ENCODE data around the gene OSBP2. TPM values are rescaled to one million over a fixed set of nuclear protein-coding genes. Genes with fewer than 3 reads are reported as not detected.

The OSBP2 gene
- total RNA-seq, 1 donor from 2014 or later = 15.8 TPM

- Mint-ChIP-seq H3K4me3 (no peak overlapping the region), H3K27me3 (ENCODE audit: low read depth) (no peaks in the 10 kb centered on the region), H3K27ac (no peak overlapping the region), H3K4me1 (no peaks in the 10 kb centered on the region), H3K36me3 (no peaks in the 10 kb centered on the region), H3K9me3 (no peaks in the 10 kb centered on the region)
- no peak for DNase-seq (ENCODE audit: low spot score in 2 of 2, unreplicated experiment in 2 of 2)
- TF ChIP-seq CTCF (IDR thresholded peaks at IDR 0.05; ENCODE audit: unreplicated experiment) = no peak
Observed at GRCh38 chr22:30753701-30754100, 59.0 kb downstream of the OSBP2 start.

GRCh38 chr22:30754521-30754920, 59.8 kb downstream of the OSBP2 start:
- no peak for TF ChIP-seq CTCF (IDR thresholded peaks at IDR 0.05; ENCODE audit: unreplicated experiment)
- H3K27ac Mint-ChIP-seq = no peak overlapping the region
- no peaks in the 10 kb centered on the region for H3K36me3 Mint-ChIP-seq
- H3K4me1 Mint-ChIP-seq = no peaks in the 10 kb centered on the region
- no peaks in the 10 kb centered on the region for H3K27me3 Mint-ChIP-seq (ENCODE audit: low read depth)
- no peak for DNase-seq (ENCODE audit: low spot score in 2 of 2, unreplicated experiment in 2 of 2)
- no peak overlapping the region for H3K4me3 Mint-ChIP-seq
- H3K9me3 Mint-ChIP-seq = no peaks in the 10 kb centered on the region

GRCh38 chr22:30754971-30755758, 60.5 kb downstream of the OSBP2 start:
- TF ChIP-seq CTCF (IDR thresholded peaks at IDR 0.05; ENCODE audit: unreplicated experiment) = peak; percentile 18
- peak in 1 of 2 experiments; percentile 55 for DNase-seq (ENCODE audit: low spot score in 2 of 2, unreplicated experiment in 2 of 2)
- Mint-ChIP-seq H3K4me3 (no peak overlapping the region), H3K27ac (no peak overlapping the region), H3K9me3 (no peaks in the 10 kb centered on the region), H3K36me3 (no peaks in the 10 kb centered on the region), H3K4me1 (no peaks in the 10 kb centered on the region), H3K27me3 (ENCODE audit: low read depth) (no peaks in the 10 kb centered on the region)

- H3K4me1 Mint-ChIP-seq = no peaks in the 10 kb centered on the region
- no peak for DNase-seq (ENCODE audit: low spot score in 2 of 2, unreplicated experiment in 2 of 2)
- no peaks in the 10 kb centered on the region for H3K9me3 Mint-ChIP-seq
- no peak overlapping the region for H3K4me3 Mint-ChIP-seq
- H3K36me3 Mint-ChIP-seq = no peaks in the 10 kb centered on the region
- TF ChIP-seq CTCF (IDR thresholded peaks at IDR 0.05; ENCODE audit: unreplicated experiment) = no peak
- no peak overlapping the region for H3K27ac Mint-ChIP-seq
- no peaks in the 10 kb centered on the region for H3K27me3 Mint-ChIP-seq (ENCODE audit: low read depth)
Observed at GRCh38 chr22:30755759-30756124, 61.1 kb downstream of the OSBP2 start.

GRCh38 chr22:30763815-30764673, 69.4 kb downstream of the OSBP2 start:
- no peak overlapping the region for H3K4me3 Mint-ChIP-seq
- peaks cover 2% of the 10 kb centered on the region for H3K4me1 Mint-ChIP-seq
- no peaks in the 10 kb centered on the region for H3K27me3 Mint-ChIP-seq (ENCODE audit: low read depth)
- no peaks in the 10 kb centered on the region for H3K36me3 Mint-ChIP-seq
- peak; percentile 49 for TF ChIP-seq CTCF (IDR thresholded peaks at IDR 0.05; ENCODE audit: unreplicated experiment)
- DNase-seq (ENCODE audit: low spot score in 2 of 2, unreplicated experiment in 2 of 2) = peak in 1 of 2 experiments; percentile 46
- no peaks in the 10 kb centered on the region for H3K9me3 Mint-ChIP-seq
- H3K27ac Mint-ChIP-seq = no peak overlapping the region
